Activated T-cell treated with anti-CD3 and anti-CD28 coated beads for 1 hour (primary cell): ENCODE measurements around the gene VPS25.

ENCODE experiments used
- DNase-seq: peaks from one replicate; pipeline ENCODE4 v3.0.0-alpha.2; 2020; ENCODE audit warnings: low read depth

VPS25 gene

GRCh38 chr17:42795465-42795864 is 22.2 kb downstream of the VPS25 start:
- DNase-seq = no peak

GRCh38 chr17:42796066-42796758 is 23.0 kb downstream of the VPS25 start:
- DNase-seq = no peak

- DNase-seq = no peak
Observed at GRCh38 chr17:42797067-42798007, 24.1 kb downstream of the VPS25 start.

DNA sequence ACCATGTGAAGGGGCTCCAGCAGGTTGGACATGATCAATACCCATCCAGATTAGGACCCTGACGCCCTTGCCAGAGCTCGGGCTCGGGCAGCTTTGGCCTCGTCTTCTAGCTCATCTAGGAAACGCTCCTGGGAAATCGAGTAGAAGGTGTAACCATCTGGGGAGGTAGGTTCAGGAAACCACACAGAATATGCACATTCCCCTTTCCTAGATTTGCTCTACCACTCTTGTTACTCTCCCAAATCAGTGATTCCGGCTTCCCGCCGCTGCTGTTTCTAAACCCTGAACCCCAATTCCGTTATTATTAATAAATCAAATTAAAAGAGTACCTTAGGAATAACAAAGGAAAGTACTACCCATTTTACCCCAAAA is 24.7 kb downstream of the VPS25 start:
- DNase-seq = no peak

DNA sequence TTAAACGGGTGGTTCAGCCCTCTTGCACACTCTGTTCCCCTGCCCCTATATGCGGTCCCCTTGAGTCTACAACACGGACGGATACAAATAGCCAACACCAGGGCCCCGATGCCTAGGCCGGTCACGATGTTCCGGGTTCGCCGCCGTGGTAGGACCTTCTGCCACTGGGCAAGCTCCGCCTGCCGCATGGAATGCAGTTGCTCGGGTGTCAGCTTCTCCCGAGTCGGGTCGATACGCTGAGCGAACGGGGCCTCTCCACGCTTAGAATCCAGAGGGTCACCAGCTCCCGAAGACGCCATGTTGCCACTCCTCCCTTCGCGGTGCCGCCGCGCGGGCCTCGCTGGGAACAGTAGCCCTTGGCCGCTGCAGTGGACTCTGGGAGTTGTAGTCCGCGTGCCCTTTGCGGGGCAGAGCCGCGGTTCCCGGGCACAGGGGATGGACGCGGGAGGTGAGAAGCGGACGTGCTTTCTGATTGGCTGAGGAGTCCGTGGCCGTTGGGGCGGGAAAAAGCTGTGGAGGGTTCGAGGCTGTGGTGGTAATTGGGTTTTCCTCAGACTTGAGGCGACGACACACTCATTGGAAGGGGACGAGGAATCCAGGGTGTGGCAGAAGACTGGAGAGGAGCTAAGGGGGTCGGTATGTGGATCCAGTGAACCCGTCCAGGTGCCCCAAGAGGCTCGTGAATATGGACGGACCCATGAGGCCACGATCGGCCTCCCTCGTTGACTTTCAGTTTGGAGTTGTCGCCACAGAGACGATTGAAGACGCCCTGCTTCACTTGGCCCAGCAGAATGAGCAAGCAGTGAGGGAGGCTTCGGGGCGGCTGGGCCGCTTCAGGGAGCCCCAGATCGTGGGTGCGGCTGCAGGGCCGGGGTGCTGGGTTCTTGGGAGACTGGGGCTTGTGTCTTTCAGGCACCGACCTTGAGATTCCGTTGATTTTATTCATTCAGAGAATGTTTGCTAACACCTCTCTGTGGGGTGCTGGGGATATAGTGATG is 25.4 kb downstream of the VPS25 start, which contains the start of the genes CNTD1 and COA3:
Gene CNTD1, plus strand, starts transcription at position 479 of the 998 bp plus-strand sequence. Its CDS starts 207 bp downstream, at position 686.
Gene COA3, minus strand, starts transcription at position 322 of the 998 bp plus-strand sequence. Its CDS starts 23 bp downstream, at position 299.
- DNase-seq = peak; percentile 61

GRCh38 chr17:42803074-42803883 is 30.0 kb downstream of the VPS25 start:
- no peak for DNase-seq

- DNase-seq = no peak
Observed at GRCh38 chr17:42804918-42805367, 31.7 kb downstream of the VPS25 start.

- DNase-seq = no peak
Observed at GRCh38 chr17:42806249-42806648, 33.0 kb downstream of the VPS25 start.

DNA sequence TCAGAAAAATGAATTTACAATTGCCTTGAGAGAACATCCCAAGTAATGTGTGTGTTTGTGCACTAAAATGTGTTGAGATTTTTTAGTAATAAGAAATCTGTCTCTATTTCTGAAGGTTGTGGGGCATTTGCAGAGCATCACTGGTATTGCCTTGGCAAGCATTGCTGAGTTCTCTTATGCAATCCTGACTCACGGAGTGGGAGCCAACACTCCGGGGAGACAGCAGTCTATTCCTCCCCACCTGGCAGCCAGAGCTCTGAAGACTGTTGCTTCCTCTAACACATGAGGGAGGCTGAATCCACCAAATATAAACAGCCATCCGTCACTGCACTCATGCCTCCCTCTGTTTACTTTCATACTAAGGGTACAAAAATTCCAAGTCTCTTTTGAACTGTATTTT is 36.0 kb downstream of the VPS25 start:
- DNase-seq = no peak

- DNase-seq = no peak
Observed at GRCh38 chr17:42814633-42815399, 41.6 kb downstream of the VPS25 start.

GRCh38 chr17:42817866-42818265 is 44.6 kb downstream of the VPS25 start:
- DNase-seq = no peak

- DNase-seq = no peak
Observed at GRCh38 chr17:42818379-42818778, 45.1 kb downstream of the VPS25 start.

GRCh38 chr17:42819939-42820535 is 46.8 kb downstream of the VPS25 start:
- peak; percentile 56 for DNase-seq

- no peak for DNase-seq
Observed at GRCh38 chr17:42821176-42821575, 47.9 kb downstream of the VPS25 start.

DNA sequence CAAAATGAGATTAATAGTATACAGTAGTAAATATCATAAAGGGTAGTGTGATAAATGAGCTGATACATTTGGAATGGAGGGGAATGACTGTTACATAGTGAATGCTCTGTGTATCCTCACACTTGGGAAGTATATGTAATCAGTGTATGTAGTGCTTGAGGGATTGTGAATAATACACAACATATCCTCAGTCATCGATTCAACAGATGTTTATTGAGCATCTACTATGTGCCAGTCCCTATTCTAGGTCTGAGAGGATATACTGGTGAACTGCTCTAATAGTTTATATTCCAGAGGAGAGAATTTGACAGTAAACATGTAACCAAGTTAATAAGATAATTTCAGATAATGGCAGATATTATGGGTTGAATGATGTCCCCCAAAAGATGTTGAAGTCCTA is 54.2 kb downstream of the VPS25 start:
- DNase-seq = no peak
